ENCODE data around the gene TBC1D5. TPM values are rescaled to one million over a fixed set of nuclear protein-coding genes. Genes with fewer than 3 reads are reported as not detected.
"Not testable (repeated sequence)": the region's sequence is repeated elsewhere in the genome, so short reads cannot be mapped to it uniquely, and the experiment has no call there.

The TBC1D5 gene
- total RNA-seq, 1 donor from 2014 or later, result 75.8 TPM

DNA sequence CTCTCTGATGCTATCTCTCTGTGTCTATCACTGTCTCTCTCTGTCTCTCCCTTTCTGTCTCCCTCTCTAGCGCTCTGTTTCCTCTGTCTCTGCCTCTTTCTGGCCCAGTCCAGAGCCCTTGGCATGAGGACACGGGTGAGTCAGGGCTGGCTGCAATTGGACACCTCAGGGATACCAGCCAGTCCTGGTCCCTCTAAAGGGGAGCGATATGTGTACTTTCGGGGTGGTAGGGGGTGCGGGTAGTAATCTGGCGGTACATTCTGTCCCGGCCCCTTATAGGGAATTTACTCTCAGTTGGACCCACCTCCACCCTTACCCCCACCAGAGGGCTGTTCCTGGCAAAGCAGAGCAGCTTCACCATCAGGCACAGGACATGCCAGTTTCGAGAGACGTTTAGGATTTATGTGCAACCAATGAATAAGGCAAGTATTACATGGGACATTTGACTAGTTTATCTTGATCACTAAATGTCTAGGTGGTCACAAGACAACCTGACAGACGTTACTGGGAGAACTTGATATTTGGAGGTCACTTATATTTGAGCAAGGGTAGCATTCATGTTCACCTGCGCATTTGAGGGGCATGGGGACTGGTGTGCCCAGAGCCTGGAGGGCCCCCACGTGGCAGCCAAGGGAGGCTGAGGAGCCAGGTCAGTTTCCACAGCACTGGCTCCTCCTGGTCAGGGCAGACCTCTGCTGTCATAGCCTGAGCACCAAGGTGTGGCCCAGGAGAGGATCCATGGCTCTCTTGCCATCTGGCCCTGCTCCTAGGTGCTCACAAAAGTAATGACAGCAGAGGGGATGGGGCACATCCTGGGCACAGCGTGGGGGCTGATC, 601.5 kb downstream of the TBC1D5 start:
- DNase-seq (ENCODE audit: low read depth in 2 of 2), result no peak

DNA sequence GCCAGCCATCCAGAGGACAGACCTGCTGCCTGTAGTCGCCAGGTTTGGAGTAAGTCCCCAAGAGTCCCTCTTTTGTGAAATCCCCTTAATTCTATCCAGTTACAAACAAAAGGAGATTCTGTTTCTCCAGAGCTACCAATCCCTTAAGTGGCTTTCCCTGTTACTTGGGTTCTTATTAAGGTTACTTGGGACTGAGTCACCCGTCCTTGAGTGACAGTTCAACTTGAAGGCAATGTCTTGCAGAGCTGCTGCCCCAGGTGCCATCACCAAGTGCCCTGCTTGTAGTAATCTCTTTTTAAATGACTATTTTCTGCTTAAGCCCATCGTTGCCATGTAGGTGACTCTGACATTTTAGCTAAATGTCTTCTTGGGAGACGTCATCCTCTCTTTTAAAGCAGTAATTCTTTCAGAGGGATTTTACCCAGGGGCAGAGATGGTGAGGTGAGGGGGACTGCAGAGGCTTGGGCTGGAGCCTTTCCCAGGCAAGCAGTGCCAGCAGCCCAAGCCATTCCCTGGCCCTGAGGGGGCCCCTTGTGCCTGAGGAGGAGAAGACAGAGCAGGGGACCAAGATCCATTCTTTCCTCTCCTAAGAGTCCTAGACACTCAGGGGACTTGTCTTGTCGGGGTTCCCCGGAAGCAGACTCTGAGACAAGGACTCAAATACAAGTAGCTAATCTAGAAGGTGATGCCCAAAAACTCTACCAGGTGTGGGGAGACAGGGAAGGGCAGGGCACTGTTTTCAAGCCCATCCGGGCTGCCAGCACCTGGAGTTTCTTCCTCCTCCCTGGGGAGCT, 604.0 kb downstream of the TBC1D5 start:
- no peak for DNase-seq (ENCODE audit: low read depth in 2 of 2)

DNA sequence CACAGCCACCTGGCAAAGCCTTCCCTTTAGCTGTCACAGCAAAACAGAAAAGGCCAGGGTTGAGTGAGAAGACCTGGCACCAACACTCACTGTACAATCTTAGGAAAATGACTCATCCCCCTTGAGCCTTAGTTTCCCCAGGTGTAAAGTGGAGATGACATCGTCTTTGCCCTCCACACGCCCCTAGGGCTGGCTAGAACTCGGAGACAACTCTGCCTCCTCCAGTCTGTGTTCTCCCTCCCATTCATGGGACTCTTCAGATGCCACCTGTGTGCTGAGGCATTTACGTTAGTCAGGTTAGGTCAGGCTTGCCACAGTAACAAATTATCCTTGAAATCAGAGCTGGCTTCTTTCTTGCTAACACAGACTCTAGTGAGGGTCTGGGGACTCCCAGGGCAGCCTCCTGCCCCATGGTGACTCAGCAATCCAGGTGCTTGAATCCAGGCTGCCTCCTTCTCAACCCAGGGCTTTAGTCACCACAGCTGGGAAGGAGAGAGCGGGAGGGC, 605.1 kb downstream of the TBC1D5 start:
- DNase-seq (ENCODE audit: low read depth in 2 of 2), result no peak

DNA sequence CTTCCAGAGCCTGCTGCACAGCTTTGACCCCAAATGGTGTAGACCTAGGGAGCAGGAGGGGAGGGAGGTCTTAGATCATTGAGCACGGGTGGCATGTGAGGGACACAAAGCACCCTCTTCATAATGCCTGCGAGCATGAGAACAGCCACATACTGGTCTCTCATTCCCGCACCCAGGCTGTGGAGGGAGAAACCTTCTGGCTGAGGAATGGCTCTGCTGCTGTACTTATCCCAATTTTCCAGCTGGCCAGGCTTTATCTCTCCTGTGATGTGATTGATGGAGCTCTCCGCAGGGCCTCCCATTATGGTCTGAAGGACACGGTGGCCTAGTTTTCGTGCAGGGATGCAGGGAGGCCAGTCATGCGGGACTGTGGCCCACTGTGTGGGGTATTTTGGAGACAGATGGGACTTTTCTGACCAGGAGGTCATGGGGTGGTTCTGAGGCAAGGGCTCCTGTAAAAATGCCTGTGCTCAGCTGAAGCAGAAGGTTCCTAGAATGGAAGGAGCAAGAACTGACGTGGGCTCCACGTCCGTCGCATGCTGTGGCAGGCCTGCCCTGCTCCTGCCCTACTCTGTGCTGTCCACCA, 606.2 kb downstream of the TBC1D5 start:
- no peak for DNase-seq (ENCODE audit: low read depth in 2 of 2)

DNA sequence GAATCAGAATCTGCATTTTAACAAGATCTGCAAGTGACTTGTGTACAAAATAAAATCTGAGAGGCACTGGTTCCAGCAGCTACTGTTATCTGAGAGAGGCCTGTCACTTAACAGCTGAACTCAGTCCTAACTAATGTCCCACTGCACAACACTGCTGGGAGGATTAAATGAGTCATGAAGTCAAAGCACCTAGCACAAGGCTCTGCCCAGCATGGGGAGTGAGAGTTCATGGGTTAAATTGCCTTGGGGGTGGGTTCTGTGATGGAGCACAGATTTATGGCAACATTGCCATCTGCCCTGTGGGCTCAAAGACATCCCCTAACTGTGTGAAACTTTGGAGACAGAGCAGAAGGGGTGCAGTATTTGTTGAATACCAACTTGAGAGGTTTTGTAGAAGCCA, 606.7 kb downstream of the TBC1D5 start:
- no peak for DNase-seq (ENCODE audit: low read depth in 2 of 2)

DNA sequence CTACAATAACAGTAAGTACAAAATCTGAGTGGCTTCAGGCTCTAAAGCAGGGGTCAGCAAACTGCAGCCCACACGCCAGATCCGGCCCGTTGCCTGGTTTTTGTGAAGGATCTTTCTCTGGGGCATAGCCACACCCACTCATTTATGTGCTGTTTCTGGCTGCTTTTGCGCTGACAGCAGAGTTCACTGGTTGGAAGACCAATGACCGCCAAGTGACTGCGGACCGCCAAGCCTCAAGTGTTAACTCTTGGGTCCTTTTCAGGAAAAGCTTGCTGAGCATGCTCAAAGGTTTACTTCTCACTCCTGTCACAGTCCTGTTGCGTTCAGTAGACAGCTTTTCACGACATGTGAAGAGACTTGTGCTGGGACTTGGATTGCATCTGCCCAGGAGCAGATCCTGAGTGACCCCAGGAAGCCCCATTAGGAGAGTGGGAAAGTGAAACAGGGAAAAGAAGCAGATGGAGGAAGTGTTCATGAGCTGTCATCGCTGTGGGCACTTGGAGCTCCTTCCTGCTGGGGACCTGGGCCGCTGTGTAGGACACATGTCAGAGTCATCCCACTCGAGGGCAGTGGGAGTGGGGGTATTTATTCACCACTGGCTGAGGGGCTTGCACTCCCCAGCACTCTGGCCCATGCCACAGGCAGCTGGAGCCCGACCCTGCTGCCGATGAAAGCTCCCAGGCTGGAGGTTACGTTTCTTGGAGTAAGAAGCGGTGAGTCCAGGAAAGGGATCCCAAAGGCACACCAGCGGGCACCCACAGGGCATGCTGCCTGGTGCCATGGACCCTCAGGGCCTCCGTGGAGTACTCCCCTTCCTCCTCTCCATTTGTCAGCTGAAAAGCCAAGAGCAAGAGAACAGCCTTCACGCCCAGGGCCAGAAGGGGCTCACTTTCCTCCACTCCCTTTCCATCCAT, 608.5 kb downstream of the TBC1D5 start:
- DNase-seq (ENCODE audit: low read depth in 2 of 2), result no peak

DNA sequence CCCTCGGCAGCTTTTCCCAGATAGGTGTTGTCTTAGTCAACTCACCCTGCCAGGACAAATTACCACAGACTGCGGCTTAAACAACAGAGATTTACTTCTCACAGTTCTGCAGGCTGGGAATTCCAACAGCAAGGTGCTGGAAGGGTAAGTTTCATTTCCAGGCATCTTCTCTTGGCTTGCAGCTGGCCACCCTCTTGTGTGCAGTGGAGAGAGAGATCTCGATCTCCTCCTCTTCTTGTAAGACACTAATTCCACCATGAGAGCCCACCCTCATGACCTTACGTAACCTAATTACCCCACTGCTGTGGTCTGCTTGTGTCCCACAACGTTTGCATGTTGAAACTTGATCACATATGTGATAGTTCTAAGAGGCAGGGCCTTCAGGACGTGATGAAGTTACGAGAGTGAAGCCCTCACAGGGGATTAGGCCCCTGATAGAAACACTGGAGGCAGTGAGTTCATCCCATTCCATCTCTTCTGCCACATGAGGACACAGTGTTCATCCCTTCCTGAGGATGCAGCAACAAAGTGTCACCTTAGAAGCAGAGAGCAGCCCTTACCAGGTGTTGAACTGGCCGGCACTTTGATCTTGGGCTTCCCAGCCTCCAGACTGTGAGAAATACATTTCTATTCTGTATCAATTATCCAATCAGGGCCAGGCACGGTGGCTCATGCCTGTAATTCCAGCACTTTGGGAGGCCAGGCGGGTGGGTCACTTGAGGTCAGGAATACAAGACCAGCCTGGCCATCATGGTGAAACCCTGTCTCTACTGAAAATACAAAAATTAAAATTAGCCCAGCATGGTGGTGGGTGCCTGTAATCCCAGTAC, 609.9 kb downstream of the TBC1D5 start:
- DNase-seq (ENCODE audit: low read depth in 2 of 2), result no peak

DNA sequence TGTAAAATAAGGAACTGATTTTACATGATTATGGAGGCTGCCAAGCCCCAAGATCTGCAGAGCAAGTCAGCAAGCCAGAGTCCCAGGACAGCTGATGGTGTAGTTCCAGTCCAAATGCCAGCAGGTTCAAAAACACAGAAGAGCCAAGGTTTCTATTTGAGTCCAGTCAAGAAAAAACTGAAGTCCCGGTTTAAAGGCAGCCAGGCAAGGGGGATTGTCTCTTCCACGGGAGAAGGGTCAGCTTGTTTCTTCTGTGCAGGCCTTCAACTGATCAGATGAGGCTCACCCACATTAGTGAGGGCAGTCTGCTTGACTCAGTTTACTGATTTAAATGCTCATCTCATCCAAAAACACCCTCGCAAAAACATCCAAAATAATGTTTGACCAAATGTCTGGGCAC, 611.5 kb downstream of the TBC1D5 start:
- no peak for DNase-seq (ENCODE audit: low read depth in 2 of 2)

DNA sequence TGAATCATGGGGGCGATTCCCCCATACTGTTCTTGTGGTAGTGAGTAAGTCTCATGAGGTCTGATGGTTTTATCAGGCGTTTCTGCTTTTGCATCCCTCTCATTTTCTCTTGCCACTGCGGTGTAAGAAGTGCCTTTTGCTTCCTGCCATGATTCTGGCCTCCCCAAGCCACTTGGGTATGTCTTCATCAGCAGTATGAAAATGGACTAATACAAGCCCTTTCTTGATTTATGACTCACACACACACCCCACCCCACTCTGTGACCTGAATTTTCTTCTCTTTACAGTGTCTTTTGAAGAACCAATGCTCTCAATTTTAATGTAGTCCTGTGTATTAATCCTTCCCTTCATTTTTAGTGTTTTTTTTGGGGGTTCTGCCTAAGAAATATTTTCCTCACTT, 612.9 kb downstream of the TBC1D5 start:
- no peak for DNase-seq (ENCODE audit: low read depth in 2 of 2)

DNA sequence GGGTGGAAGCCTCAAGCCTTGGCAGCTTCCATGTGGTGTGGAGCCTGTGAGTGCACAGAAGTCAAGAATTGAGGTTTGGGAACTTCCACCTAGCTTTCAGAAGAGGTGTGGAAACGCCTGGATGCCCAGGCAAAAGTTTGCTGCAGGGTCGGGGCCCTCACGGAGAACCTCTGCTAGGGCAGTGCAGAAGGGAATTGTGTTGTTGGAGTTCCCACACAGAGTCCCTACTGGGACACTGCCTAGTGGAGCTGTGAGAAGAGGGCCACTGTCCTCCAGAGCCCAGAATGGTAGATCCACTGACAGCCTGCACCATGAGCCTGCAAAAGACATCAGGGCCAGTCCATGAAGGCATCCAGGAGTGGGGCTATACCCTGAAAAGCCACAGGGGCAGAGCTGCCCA, 613.8 kb downstream of the TBC1D5 start:
- not testable (repeated sequence) for DNase-seq (ENCODE audit: low read depth in 2 of 2)

DNA sequence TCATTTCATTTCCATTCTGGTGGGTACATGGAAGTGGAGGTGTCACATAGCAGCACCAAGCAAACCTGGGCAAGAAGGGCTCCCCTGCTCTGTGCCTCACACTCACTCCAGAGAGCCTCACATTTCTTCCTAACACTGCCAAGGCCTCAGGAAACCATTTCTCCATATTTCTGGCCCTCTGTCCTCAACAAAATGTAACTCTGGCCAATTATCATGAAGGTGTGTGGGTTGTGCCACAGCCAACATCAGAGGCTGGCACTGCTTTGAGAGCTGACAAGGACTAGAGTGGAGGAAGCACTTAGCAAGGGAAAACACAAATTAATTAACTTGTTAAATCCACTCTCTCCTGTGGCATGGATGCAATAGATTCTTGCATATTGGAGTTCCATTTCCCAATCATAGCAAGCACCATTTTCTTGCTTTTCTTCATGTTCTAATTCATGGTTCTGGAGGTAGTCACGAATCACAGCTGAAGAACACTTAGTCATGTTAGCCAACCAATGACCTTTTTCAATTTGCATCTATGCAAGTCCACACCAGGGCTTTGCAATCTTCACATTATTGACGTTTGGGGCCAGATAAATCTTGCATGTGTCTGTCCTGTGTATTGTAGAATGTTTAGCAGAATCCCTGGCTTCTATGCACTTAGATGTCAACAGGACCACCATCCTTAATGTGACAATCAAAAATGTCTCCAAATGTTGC, 616.5 kb downstream of the TBC1D5 start:
- DNase-seq (ENCODE audit: low read depth in 2 of 2), result no peak

DNA sequence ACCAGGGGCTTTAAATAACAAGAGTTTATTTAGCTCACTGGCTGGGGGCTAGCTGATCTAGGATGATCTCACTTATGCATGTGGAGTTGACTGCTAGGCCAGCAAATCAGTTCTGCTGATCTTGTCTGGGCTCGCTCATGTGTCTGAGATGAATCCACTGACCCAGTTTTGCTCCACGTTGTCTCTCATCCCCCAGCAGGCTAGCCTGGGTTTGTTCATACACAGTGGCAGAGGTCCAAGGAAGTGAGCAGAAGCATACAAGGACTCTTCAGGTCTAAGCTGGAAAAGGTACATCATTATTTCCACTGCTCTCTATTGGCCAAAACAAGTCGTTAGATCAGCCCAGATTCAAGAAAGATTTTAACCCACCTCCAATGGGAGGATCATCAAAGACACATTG, 619.7 kb downstream of the TBC1D5 start:
- no peak for DNase-seq (ENCODE audit: low read depth in 2 of 2)

DNA sequence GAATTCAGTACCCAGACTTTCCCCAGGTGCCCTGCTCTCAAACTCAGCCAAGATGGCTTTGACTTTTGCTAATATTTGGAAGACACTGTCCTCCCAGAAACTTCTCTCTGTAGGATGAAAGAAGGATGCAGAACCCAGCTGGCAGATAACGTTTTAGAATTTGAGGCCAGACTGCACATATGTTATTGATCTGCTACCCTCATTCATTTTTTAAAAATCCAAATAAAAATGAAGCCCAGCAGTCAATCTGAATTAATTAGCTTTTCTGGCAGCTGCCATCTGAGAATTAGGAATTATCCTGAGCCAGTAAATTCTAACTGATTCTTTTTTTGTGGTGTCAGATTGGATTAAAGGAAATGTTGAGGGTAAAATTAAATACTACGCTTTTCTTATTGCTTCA, 621.1 kb downstream of the TBC1D5 start:
- DNase-seq (ENCODE audit: low read depth in 2 of 2), result no peak

DNA sequence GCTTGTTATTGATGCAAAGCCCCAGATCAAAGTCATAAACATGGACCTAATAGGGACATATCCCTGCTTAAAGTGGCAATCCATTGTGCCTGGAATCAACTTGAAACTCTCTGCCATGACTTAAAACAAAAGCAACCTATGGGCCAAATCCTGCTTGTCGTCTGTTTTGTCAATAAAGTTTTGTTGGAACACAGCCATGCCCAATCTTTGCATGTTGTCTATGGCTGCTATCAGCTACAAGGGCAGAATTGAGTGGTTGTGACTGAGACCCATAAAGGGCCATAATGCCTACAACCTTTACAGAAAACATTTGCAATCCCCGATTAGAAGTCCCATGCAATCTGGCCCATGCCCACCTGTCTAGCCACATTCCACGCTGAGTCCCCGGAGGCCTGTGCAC, 622.3 kb downstream of the TBC1D5 start:
- no peak for DNase-seq (ENCODE audit: low read depth in 2 of 2)

DNA sequence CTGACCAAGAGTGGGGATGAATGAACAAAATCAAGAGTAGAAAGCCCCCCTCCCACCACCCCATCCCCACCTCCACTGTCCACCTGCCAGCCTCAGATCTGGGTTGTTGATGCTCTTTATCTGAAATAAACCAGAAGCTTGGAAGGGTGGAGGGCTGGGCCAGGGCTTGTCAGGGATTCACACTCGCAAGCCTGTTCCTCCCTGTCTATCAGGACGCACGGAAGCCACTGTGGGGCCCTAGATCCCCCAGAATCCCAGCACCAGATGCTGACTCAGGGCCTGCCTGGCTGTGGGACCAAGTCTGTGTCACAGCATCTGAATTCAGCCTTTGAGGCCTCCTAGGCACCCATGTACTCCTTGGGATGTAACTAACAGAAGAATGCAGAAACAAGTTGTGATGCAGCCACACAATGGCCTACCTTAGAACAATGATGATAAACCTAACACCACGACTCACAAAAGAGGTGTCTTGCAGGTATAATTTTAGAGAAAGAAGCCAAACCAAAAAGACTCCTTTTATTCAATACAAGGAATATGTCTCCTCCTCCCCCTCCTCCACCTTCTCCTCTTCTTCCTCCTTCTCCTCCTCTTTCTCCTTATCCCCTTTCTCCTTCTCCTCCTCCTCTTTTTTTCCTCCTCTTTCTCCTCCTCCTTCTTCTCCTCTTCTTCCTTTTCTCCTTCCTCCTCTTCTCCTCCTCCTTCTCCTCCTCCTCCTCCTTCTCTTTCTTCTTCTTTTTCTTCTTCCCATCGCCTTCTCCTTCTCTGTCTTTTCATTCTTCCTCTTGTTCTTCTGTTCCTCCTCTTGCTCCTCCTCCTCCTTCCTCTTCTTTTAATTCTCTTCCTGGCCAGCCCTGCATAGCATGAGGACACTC, 623.0 kb downstream of the TBC1D5 start:
- no peak for DNase-seq (ENCODE audit: low read depth in 2 of 2)

DNA sequence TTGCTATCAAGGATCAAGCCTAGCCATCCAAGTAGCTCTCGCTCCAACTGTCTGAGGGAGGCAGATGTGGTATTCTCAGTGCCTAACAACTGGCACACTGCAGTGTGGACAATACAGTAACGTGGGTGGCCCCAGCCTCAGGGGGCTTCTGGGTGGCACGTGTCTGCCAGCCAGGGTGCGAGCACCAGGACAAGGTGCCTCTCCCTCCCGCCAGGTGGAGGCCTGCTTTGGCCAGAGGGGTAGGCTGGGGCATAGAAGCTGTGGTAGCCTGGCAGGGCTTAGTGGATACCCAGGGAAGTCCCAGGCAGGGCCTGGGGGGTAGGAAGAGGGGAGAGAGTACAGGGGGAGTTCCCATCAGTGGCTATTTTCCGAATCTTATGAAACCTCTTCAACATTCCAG, 623.7 kb downstream of the TBC1D5 start:
- no peak for DNase-seq (ENCODE audit: low read depth in 2 of 2)

DNA sequence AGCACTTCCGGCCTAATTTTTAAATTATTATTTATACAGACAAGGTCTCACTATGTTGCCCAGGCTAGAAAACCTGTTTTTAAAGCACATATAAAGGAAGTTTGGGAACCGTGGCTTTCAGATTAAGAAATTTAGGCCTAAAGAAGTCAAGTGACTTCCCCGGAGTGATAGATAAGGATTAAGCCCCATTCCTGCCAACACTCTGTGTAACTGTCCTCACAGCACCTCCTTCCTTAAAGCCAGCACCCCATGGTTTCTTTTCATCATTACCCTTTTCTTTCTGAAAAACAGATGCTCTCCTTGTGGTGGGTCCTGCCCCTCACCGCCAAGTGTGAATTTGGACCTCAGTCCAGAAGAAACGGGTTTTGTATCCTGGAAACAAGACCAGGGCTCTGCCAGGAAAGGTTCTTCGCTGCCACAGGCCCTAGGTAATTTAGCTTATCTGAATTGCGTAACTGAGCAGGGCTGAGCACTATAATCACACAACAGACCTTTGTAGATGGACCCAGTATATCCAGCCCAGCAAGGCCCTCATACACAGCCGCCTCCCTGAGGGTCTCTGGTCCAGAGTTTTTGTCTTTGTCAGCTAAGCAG, 626.3 kb downstream of the TBC1D5 start:
- DNase-seq (ENCODE audit: low read depth in 2 of 2), result no peak

DNA sequence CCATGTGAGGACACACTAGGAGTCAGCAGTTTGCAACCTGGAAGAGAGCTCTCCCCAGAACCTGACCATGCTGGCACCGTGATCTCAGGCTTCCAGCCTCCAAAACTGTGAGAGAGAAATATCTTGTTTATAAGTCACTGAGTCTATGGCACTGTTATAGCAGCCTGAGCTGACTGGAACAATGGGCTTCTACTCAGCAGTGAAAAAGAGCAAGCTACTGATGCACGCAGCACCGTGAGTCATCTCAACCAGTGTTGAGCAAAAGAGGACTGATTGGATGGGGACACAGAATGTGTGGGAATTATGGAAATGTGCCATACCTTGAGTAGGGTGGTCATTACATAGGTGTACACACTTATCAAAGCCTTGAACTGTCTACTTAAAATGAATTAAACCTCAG, 627.2 kb downstream of the TBC1D5 start:
- peak in 1 of 2 donors; percentile 31 for DNase-seq (ENCODE audit: low read depth in 2 of 2)
